ENCODE measurements around the gene EPHA10. TPM values are rescaled to one million over a fixed set of nuclear protein-coding genes. Genes with fewer than 3 reads are reported as not detected.

EPHA10 gene
- total RNA-seq, 1 donor from 2014 or later: 0.53 TPM

- DNase-seq (no peak), ATAC-seq (no peak)
- no peak for TF ChIP-seq CTCF (IDR thresholded peaks at IDR 0.05)
- intact Hi-C loops (cut with DNase I): no loop called here
- Histone ChIP-seq H3K27me3 (ENCODE audit: low read depth) (peaks cover 12% of the 10 kb centered on the region), H3K27ac (no peak overlapping the region), H3K4me1 (peaks cover 8% of the 10 kb centered on the region), H3K4me3 (no peak overlapping the region), H3K9me3 (no peaks in the 10 kb centered on the region), H3K36me3 (no peaks in the 10 kb centered on the region)
These were observed 93.7 kb downstream of the EPHA10 start for GRCh38 chr1:37671261-37671660.

DNA sequence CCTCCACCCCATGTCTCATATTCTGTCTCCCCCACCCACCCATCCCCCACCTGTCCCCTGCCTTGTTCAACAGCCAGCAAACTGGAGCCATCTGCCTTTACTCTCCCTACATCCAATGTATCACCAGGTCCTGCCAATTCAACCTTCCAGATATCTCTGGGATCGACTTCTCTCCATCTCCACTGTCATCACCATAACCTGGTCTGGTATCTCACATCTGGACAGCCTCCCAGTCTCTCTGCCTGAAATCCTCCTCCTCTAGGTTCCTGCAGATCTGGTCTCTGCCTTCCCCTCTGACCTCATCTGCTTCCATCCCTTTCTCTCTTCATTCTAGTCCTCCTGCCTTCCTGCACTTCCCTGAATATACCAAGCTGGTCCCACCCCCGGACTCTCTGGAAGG is 94.8 kb downstream of the EPHA10 start:
- H3K27ac ChIP-seq: no peak overlapping the region
- H3K36me3 ChIP-seq: no peaks in the 10 kb centered on the region
- H3K27me3 ChIP-seq (ENCODE audit: low read depth): peaks cover 12% of the 10 kb centered on the region
- TF ChIP-seq CTCF (IDR thresholded peaks at IDR 0.05): no peak
- H3K9me3 ChIP-seq: no peaks in the 10 kb centered on the region
- no peaks in the 10 kb centered on the region for H3K4me1 ChIP-seq
- H3K4me3 ChIP-seq: no peak overlapping the region
- intact Hi-C loops (cut with DNase I): no loop called here
- DNase-seq (no peak), ATAC-seq (no peak)

DNA sequence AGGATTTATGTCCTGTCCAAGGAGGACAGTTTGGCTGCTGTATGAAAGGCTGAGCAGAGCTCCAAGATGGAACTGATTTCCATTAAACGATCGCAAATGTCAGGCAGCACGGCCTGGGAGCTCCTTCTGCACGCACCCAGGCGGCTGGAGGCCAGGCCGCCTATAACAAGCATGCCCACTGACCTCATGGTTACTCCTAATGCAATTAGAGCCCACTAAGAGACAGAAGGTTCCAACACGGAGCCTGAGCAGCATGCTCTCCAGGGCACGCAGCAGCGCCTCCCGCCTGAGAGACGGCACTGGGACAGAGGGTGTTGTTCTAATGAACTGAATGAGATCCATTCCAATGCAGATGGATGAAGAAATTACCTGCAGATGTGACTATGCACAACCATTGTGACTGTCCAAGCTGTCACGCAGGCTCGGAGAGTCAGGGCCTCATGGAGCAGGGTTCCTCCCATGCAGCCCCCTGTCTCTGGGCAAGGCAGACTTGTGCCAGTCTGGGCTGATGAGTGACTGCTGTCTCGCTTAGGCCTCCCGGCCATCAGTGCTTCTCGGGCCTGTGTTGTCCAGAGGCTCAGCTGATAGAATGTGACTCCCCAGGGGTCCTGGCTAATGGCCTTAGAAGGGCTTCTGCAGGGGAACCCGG is 97.8 kb downstream of the EPHA10 start:
- Histone ChIP-seq H3K27ac (no peak overlapping the region), H3K36me3 (no peaks in the 10 kb centered on the region), H3K4me1 (no peaks in the 10 kb centered on the region), H3K9me3 (no peaks in the 10 kb centered on the region), H3K4me3 (no peak overlapping the region), H3K27me3 (ENCODE audit: low read depth) (peaks cover 12% of the 10 kb centered on the region)
- TF ChIP-seq CTCF (IDR thresholded peaks at IDR 0.05): no peak
- DNase-seq (no peak), ATAC-seq (no peak)
- intact Hi-C loops (cut with DNase I): no loop called here

DNA sequence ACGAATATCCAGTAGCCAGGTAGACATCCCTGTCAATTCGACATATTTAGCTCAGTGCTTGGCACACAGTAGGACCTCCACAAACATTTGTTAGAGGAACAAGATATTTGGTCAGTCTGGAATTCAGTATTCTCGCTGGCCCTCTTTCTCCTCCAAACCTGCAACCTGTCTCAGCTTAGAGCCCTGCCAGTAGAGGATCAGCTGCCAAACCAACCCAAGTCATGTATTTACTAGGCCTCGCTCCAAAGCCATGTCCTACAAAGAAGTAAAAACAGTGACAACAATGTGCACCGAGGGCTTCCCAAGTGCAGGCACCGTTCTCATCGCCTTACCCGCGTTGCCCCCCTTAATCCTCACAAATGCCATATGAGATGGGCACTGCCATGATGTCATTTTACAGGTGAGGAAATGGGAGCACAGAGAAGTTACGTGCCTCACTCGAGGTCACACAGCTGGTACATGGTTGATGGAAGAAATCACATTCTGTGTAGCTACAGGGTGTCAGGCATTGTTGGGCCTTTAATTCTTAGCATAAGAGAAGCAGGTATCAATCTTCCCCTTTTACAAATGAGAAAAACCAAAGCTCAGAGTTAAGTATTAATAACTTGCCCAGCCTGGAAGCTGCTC is 98.6 kb downstream of the EPHA10 start:
- Histone ChIP-seq H3K27ac (no peak overlapping the region), H3K9me3 (no peaks in the 10 kb centered on the region), H3K36me3 (no peaks in the 10 kb centered on the region), H3K4me3 (no peak overlapping the region), H3K4me1 (no peaks in the 10 kb centered on the region), H3K27me3 (ENCODE audit: low read depth) (peaks cover 11% of the 10 kb centered on the region)
- TF ChIP-seq CTCF (IDR thresholded peaks at IDR 0.05): no peak
- intact Hi-C loops (cut with DNase I): no loop called here
- no peak for ATAC-seq
- DNase-seq: no peak

Other genes starting within 250 kb of the EPHA10 start
- gene SNIP1, start 210.8 kb downstream of the EPHA10 start, total RNA-seq: 13.9 TPM
- gene DNALI1, start 208.2 kb downstream of the EPHA10 start, total RNA-seq: 28.1 TPM
- gene GNL2, start 169.2 kb downstream of the EPHA10 start, total RNA-seq: 37.5 TPM
- 4.3 TPM for gene RSPO1, start 130.2 kb downstream of the EPHA10 start, total RNA-seq
- 1.7 TPM for gene CDCA8, start 72.6 kb downstream of the EPHA10 start, total RNA-seq
- gene MANEAL, start 28.7 kb upstream of the EPHA10 start, total RNA-seq: 4.9 TPM
- gene C1orf122, start 42.7 kb upstream of the EPHA10 start, total RNA-seq: 22.8 TPM
- gene YRDC, start 43.1 kb upstream of the EPHA10 start, total RNA-seq: 11.2 TPM
- gene MTF1, start 94.5 kb upstream of the EPHA10 start, total RNA-seq: 30.3 TPM
- 42.5 TPM for gene INPP5B, start 181.9 kb upstream of the EPHA10 start, total RNA-seq
- 41.8 TPM for gene SF3A3, start 224.9 kb upstream of the EPHA10 start, total RNA-seq
- gene FHL3, start 240.4 kb upstream of the EPHA10 start, total RNA-seq: 16.9 TPM
- 22.8 TPM for gene UTP11, start 247.6 kb upstream of the EPHA10 start, total RNA-seq

All from lower lobe of right lung (tissue), 2 donors.